ENCODE data around the gene ASIC4. TPM values are rescaled to one million over a fixed set of nuclear protein-coding genes. Genes with fewer than 3 reads are reported as not detected.

Gene ASIC4
- total and polyA plus RNA-seq, 2 of the 13 experiments (the other 11 are each of a cell fraction or from before 2014, with no cell fraction given), result 0.03 TPM; not detected in 1

DNA sequence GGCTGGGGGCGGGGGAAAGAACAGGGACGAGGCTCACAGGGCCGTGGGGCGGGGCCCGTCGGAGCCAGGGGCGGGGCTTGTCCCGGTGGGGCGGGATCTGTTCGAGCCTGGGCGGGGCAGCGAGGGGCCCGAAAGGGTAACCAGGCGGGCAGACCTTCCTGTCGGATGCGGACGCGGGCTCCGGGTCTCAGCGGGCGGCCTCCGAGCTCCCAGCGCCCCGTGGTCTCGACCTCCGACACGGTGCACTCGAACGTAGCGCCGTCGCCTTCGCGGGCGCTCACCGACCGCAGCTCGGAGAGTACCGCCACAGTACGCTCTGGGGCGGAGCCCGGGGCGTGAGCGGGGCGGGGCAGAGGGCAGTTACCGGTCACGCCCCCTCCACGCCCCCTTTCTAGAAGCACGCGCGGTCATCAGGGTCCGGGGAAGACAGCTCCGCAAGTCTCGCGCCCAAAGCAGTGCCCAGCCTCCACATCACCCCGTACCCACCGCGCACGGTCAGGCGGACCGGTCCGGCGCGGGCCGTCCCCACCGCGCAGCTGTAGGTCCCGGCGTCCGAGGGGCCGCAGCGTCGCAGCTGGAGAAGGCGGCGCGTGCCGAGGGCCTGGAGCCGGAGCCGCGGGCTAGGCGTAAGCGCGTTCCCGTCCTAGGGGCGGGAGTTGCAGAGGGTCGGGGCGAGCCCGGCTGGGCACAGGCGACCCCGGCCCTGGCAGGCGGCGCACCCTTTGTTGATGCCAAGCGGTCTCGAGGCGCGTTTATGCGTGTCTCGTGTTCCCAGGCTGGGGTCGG, 38.3 kb downstream of the ASIC4 start (continued):
- TF ChIP-seq ZNF10 (CRISPR knock-in tag; IDR thresholded peaks at IDR 0.05; ENCODE audit: borderline replicate concordance, low read depth), result no peak
- peak; percentile 46 for TF ChIP-seq RAD21 (CRISPR knock-in tag; IDR thresholded peaks at IDR 0.05)
- TF ChIP-seq ZNF121 (CRISPR knock-in tag; IDR thresholded peaks at IDR 0.05), result no peak
- no peak for TF ChIP-seq ZFP36L2 (CRISPR knock-in tag; IDR thresholded peaks at IDR 0.05)
- TF ChIP-seq, protein P1, sequence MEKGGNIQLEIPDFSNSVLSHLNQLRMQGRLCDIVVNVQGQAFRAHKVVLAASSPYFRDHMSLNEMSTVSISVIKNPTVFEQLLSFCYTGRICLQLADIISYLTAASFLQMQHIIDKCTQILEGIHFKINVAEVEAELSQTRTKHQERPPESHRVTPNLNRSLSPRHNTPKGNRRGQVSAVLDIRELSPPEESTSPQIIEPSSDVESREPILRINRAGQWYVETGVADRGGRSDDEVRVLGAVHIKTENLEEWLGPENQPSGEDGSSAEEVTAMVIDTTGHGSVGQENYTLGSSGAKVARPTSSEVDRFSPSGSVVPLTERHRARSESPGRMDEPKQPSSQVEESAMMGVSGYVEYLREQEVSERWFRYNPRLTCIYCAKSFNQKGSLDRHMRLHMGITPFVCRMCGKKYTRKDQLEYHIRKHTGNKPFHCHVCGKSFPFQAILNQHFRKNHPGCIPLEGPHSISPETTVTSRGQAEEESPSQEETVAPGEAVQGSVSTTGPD (CRISPR knock-in tag; IDR thresholded peaks at IDR 0.05), result no peak
- no peak for TF ChIP-seq SOX6 (IDR thresholded peaks at IDR 0.05)
- peak; percentile 68 for TF ChIP-seq SOX6 (CRISPR knock-in tag; IDR thresholded peaks at IDR 0.05)
- TF ChIP-seq SPEN (CRISPR knock-in tag; IDR thresholded peaks at IDR 0.05; ENCODE audit: low read depth), result no peak; the same call in 1 of the 2 replicates
- TF ChIP-seq ZSCAN22 (CRISPR knock-in tag; IDR thresholded peaks at IDR 0.05), result no peak
- TF ChIP-seq ZNF33A (CRISPR knock-in tag; IDR thresholded peaks at IDR 0.05; ENCODE audit: borderline replicate concordance), result no peak
- TF ChIP-seq ZNF562 (CRISPR knock-in tag; IDR thresholded peaks at IDR 0.05; ENCODE audit: borderline replicate concordance), result no peak
- peak; percentile 64 for TF ChIP-seq MED1 (CRISPR knock-in tag; IDR thresholded peaks at IDR 0.05)
- TF ChIP-seq GABPB1 (CRISPR knock-in tag; IDR thresholded peaks at IDR 0.05), result peak; percentile 80
- no peak for TF ChIP-seq FOXK2 (IDR thresholded peaks at IDR 0.05)
- TF ChIP-seq, protein P2, sequence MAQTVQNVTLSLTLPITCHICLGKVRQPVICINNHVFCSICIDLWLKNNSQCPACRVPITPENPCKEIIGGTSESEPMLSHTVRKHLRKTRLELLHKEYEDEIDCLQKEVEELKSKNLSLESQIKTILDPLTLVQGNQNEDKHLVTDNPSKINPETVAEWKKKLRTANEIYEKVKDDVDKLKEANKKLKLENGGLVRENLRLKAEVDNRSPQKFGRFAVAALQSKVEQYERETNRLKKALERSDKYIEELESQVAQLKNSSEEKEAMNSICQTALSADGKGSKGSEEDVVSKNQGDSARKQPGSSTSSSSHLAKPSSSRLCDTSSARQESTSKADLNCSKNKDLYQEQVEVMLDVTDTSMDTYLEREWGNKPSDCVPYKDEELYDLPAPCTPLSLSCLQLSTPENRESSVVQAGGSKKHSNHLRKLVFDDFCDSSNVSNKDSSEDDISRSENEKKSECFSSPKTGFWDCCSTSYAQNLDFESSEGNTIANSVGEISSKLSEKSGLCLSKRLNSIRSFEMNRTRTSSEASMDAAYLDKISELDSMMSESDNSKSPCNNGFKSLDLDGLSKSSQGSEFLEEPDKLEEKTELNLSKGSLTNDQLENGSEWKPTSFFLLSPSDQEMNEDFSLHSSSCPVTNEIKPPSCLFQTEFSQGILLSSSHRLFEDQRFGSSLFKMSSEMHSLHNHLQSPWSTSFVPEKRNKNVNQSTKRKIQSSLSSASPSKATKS (CRISPR knock-in tag; IDR thresholded peaks at IDR 0.05), result no peak; the same call in 1 of the 2 replicates
- TF ChIP-seq TAF1 (CRISPR knock-in tag; IDR thresholded peaks at IDR 0.05), result peak; percentile 66
- peak; percentile 86 for TF ChIP-seq RNF2 (conservative IDR thresholded peaks at IDR 0.05; ENCODE audit: low read depth)
- TF ChIP-seq, protein P3, sequence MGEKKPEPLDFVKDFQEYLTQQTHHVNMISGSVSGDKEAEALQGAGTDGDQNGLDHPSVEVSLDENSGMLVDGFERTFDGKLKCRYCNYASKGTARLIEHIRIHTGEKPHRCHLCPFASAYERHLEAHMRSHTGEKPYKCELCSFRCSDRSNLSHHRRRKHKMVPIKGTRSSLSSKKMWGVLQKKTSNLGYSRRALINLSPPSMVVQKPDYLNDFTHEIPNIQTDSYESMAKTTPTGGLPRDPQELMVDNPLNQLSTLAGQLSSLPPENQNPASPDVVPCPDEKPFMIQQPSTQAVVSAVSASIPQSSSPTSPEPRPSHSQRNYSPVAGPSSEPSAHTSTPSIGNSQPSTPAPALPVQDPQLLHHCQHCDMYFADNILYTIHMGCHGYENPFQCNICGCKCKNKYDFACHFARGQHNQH (CRISPR knock-in tag; IDR thresholded peaks at IDR 0.05), result peak; percentile 49
- peak; percentile 39; the same call in 1 of the 2 replicates for TF ChIP-seq ZNF792 (CRISPR knock-in tag; IDR thresholded peaks at IDR 0.05)
- TF ChIP-seq ZNF17 (CRISPR knock-in tag; IDR thresholded peaks at IDR 0.05), result no peak
- peak; percentile 42; the same call in 1 of the 2 replicates for TF ChIP-seq ZNF124 (CRISPR knock-in tag; IDR thresholded peaks at IDR 0.05)
- peak; percentile 59; the same call in 1 of the 2 replicates for TF ChIP-seq ZNF790 (CRISPR knock-in tag; IDR thresholded peaks at IDR 0.05; ENCODE audit: borderline replicate concordance)
- TF ChIP-seq TBX2 (CRISPR knock-in tag; IDR thresholded peaks at IDR 0.05; ENCODE audit: borderline replicate concordance), result peak; percentile 88
- TF ChIP-seq ZNF20 (CRISPR knock-in tag; IDR thresholded peaks at IDR 0.05), result peak; percentile 85; the same call in 1 of the 2 replicates
- peak; percentile 65; the same call in 1 of the 2 replicates for TF ChIP-seq ZZZ3 (CRISPR knock-in tag; IDR thresholded peaks at IDR 0.05; ENCODE audit: borderline replicate concordance)
- TF ChIP-seq ZNF383 (CRISPR knock-in tag; IDR thresholded peaks at IDR 0.05; ENCODE audit: borderline replicate concordance), result no peak
- 0 out of 2 replicates have a peak, but pooled peaks have one; percentile 18 for TF ChIP-seq NKX3-1 (CRISPR knock-in tag; IDR thresholded peaks at IDR 0.05)

Measured in HepG2 (cell line).